Subcutaneous adipose tissue (tissue), 4 donors: ENCODE measurements around the gene MRPL19. TPM values are rescaled to one million over a fixed set of nuclear protein-coding genes. Genes with fewer than 3 reads are reported as not detected.

Experiments used
- total RNA-seq, 4 donors: library from RNA; depleted of rRNA; stranded (reverse); fragments of >200 nt; gene quantifications; one replicate each; pipeline ENCODE4 v1.1.0, GENCODE V29; 2016
- TF ChIP-seq, protein P1 (sequence below): fragments of 450-650 bp; IDR thresholded peaks from one replicate; pipeline ENCODE4 v1.5.1; 2016; ENCODE audit warnings: low read depth, mild to moderate bottlenecking, control low read depth, antibody characterized with exemption, moderate library complexity

Gene MRPL19
- total RNA-seq, 4 donors from 2014 or later: 24.1 to 39.1 (median 32.0) TPM

DNA sequence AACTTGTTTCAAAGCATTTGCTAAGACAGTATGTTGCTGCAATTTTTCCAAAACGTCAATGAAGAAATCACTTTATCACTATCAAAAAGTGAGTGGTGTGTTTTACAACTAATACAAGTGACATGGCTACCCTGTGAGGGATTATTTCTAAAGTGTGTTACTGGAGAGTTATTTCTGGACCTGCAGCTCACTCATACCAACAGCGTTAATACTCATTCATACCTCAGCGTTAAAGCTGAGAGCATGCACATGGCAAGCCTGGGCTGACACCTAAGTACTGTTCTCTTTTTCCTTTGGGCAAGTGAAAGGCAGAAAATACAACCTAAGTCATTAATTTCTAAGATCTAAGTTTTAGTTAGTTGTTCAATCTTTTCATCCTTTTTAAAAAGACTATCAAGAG lies 13.0 kb upstream of the MRPL19 start:
- TF ChIP-seq, protein P1, sequence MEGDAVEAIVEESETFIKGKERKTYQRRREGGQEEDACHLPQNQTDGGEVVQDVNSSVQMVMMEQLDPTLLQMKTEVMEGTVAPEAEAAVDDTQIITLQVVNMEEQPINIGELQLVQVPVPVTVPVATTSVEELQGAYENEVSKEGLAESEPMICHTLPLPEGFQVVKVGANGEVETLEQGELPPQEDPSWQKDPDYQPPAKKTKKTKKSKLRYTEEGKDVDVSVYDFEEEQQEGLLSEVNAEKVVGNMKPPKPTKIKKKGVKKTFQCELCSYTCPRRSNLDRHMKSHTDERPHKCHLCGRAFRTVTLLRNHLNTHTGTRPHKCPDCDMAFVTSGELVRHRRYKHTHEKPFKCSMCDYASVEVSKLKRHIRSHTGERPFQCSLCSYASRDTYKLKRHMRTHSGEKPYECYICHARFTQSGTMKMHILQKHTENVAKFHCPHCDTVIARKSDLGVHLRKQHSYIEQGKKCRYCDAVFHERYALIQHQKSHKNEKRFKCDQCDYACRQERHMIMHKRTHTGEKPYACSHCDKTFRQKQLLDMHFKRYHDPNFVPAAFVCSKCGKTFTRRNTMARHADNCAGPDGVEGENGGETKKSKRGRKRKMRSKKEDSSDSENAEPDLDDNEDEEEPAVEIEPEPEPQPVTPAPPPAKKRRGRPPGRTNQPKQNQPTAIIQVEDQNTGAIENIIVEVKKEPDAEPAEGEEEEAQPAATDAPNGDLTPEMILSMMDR: no peak

DNA sequence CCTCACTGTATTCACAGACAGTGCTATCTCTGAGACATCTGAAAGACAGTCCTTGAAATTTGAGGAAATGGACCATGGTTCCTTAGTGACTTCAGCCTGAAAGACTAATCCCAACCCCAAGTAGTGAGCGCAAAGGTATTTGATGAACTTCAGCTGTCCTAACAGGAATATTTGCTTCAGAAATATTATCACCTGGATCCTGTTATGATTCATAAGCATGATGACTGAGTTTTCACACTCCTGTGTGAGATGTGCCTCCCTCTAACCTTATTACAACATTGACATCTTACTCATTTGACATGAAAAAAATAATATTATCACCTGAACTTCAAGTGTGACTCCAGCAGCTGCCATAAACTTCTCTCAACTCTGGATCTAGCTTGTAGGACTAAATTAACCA lies 11.6 kb upstream of the MRPL19 start:
- TF ChIP-seq, protein P1: no peak

DNA sequence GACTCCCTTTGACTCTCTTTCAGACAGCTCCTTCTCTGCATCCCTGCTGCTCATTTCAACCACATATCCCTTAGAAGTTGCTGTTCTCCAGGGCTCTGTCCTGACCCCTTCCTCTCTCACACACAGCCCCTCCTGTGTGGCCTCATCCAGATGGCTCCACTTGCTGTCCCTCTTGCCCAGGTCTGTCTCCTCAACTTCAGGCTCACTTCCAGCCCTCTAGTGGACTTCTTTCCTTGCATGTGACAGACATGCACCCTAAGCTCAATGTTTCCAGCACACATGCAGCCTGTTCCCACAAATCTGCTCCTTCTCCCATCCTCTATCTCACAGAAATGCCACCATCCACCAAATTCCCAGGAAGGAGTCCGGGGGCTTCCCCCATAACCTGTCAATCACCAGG lies 9.0 kb upstream of the MRPL19 start:
- TF ChIP-seq, protein P1: no peak

DNA sequence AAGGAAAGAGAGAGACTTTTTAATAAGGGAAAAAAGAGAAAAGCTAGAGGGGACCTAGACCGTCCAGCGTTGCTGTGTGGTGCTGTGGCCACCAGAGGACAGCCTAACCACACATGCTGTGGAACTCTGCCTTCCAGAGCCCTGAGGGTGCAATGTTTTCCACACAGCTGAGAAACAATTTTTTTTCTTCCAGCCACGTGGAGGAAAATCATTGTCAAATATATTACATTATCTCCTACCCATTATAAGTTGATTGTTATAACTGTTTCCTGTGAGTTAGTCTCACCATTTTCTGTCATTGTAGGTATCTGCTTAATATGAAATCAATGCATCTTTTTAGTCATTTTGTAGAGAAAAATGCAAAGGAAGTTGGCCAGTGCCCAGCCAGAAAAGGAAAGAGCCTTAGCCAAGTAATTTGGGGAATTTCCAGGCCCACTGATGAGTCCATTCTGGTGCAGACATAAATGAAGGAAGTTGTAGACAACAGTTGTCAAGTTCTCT lies 5.9 kb upstream of the MRPL19 start:
- TF ChIP-seq, protein P1: no peak

DNA sequence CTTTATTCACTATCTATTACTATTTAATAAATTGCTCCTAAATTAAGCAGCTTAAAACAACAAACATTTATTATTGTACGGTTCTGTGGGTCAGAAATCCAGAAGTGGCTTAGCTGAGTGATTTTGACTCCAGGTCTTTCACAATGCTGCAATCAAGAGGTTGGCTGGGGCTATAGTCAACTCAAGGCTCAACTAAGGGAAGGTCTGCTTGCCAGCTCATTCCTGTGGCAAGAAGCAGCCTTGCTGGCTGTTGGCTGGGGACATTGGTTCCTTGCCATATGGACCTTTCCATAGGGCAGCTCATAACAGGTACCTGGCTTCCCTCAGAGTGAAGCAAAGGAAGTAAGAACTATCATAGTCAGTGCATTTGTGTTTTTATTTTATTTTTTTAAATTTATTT lies 5.0 kb upstream of the MRPL19 start:
- TF ChIP-seq, protein P1: no peak

DNA sequence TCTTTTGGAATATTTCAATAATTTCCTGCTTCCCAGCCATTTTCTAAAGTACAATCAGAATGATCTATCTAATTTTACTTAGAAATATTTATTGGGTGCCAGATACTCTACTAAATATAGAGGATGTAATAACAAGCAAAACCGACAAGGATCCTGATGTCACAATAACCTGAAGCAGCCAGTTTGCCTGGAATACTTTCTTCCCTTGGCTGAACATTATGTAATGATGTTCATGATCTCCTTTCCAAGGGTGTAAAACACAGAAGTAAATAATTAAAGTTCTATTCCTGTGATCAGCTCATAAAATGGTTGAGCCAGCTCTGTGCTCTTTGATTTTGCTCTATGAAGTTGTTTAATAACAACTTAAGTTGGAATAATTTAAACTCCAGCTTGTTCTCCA lies 2.6 kb upstream of the MRPL19 start:
- TF ChIP-seq, protein P1: no peak

DNA sequence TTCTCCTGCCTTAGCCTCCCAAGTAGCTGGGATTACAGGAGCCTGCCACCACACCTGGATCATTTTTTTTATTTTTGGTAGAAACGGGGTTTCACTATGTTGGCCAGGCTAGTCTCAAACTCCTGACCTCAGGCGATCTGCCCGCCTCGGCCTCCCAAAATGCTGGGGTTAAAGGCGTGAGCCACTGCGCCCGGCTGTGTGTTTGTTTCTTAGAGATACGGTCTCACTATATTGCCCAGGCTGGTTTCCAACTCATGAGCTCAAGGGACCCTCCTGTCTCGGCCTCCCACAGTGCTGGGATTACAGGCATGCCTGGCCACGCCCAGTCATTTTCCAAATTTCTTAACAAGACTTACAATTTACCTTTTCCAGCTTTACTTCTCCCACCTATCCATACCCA lies 940 bp upstream of the MRPL19 start:
- TF ChIP-seq, protein P1: no peak
